Tibial nerve (tissue), 4 donors: Measurements from ENCODE around the gene FAM228A. TPM values are rescaled to one million over a fixed set of nuclear protein-coding genes. Genes with fewer than 3 reads are reported as not detected.

Experiments
- DNase-seq, 2 donors: peaks; one replicate each; pipeline ENCODE4 v3.0.0-alpha.2; 2019; ENCODE audit warnings: low spot score in 2 of 2
- H3K27ac ChIP-seq, 4 donors: fragments of 200-600 bp; sonication (generic) in 3 of 4; one replicate each; pipeline ENCODE4 v1.5.1; 2017 to 2019; ENCODE audit warnings: mild to moderate bottlenecking in 1 of 4
- H3K27me3 ChIP-seq, 2 donors: fragments of 200-600 bp; sonication (generic) in 1 of 2; one replicate each; pipeline versions ENCODE4 v1.5.1 to v1.6.0; 2017 to 2019
- H3K36me3 ChIP-seq, 3 donors: fragments of 200-600 bp; sonication (generic); one replicate each; pipeline ENCODE4 v1.5.1; 2018 to 2019
- H3K4me1 ChIP-seq, 4 donors: fragments of 200-600 bp; sonication (generic) in 3 of 4; one replicate each; pipeline ENCODE4 v1.5.1; 2017 to 2019
- H3K4me3 ChIP-seq, 4 donors: fragments of 200-600 bp; sonication (generic) in 3 of 4; one replicate each; pipeline ENCODE4 v1.5.1; 2017 to 2019; ENCODE audit warnings: mild to moderate bottlenecking in 1 of 4, moderate library complexity in 1 of 4
- H3K9me3 ChIP-seq, 4 donors: fragments of 200-600 bp; sonication (generic) in 3 of 4; one replicate each; pipeline ENCODE4 v1.5.1; 2017 to 2019
- CTCF ChIP-seq, 5 experiments: fragments of 200-600 bp in 3 of 5; fragments of 450-650 bp in 2 of 5; sonication (generic) in 3 of 5; IDR thresholded peaks; one replicate each; pipeline ENCODE4 v1.5.1; 2016 to 2019; ENCODE audit warnings: antibody characterized with exemption in 5 of 5, mild to moderate bottlenecking in 3 of 5, moderate library complexity in 2 of 5
- EP300 ChIP-seq, 2 donors: sonication (generic); formaldehyde crosslinking; IDR thresholded peaks; one replicate each; pipeline ENCODE4 v1.6.1; 2017; ENCODE audit warnings: antibody characterized with exemption in 2 of 2, mild to moderate bottlenecking in 1 of 2
- POLR2A ChIP-seq, 2 donors: fragments of 450-650 bp; IDR thresholded peaks; one replicate each; pipeline ENCODE4 v1.6.1; 2017; ENCODE audit warnings: antibody characterized with exemption in 2 of 2, mild to moderate bottlenecking in 2 of 2, moderate library complexity in 2 of 2
- WGBS, 2 donors: methylation state at CpG; one replicate each; pipeline ENCODE4 v1.1.5; 2018; 5-methylcytosine and 5-hydroxymethylcytosine counted together
- total RNA-seq, 4 donors: library from RNA; depleted of rRNA; stranded (reverse); fragments of >200 nt; gene quantifications; one replicate each; pipeline ENCODE4 v1.1.0, GENCODE V29; 2016

Gene FAM228A
- total RNA-seq, 4 donors from 2014 or later, result 0.90 to 5.0 (median 3.3) TPM

- H3K27ac ChIP-seq, result no peak overlapping the region
- no peak for DNase-seq
- WGBS, 2 donors, result 80 to 84% methylated on average over 12 of the region's 12 CpGs
- no peaks in the 10 kb centered on the region for H3K4me1 ChIP-seq
- peaks cover 0 to 46% (median 16%) of the 10 kb centered on the region in 3 donors for H3K36me3 ChIP-seq
- no peak for TF ChIP-seq POLR2A (IDR thresholded peaks at IDR 0.05)
- no peak for TF ChIP-seq EP300 (IDR thresholded peaks at IDR 0.05)
- TF ChIP-seq CTCF (IDR thresholded peaks at IDR 0.05), result no peak
- no peaks in the 10 kb centered on the region for H3K27me3 ChIP-seq
- H3K9me3 ChIP-seq, result no peaks in the 10 kb centered on the region
- H3K4me3 ChIP-seq, result no peak overlapping the region
Observed at GRCh38 chr2:24199968-24200590, 25.2 kb downstream of the FAM228A start.

GRCh38 chr2:24200799-24201198 lies 25.9 kb downstream of the FAM228A start:
- H3K27me3 ChIP-seq, result no peaks in the 10 kb centered on the region

GRCh38 chr2:24203029-24203786 lies 28.4 kb downstream of the FAM228A start:
- 70 to 71% methylated on average over 19 of the region's 19 CpGs for WGBS, 2 donors
- no peaks in the 10 kb centered on the region for H3K9me3 ChIP-seq
- no peak overlapping the region for H3K4me3 ChIP-seq
- no peak overlapping the region for H3K27ac ChIP-seq
- H3K27me3 ChIP-seq, result no peaks in the 10 kb centered on the region
- TF ChIP-seq EP300 (IDR thresholded peaks at IDR 0.05) (no peak), POLR2A (IDR thresholded peaks at IDR 0.05) (no peak), CTCF (IDR thresholded peaks at IDR 0.05) (no peak)
- no peak for DNase-seq
- no peaks in the 10 kb centered on the region for H3K4me1 ChIP-seq
- H3K36me3 ChIP-seq, result peaks cover 0 to 77% (median 22%) of the 10 kb centered on the region in 3 donors

More at GRCh38 chr2:24200799-24201198, 25.9 kb downstream of the FAM228A start:
- no peaks in the 10 kb centered on the region for H3K9me3 ChIP-seq
- no peak for TF ChIP-seq CTCF (IDR thresholded peaks at IDR 0.05)
- no peak for TF ChIP-seq EP300 (IDR thresholded peaks at IDR 0.05)
- no peak for TF ChIP-seq POLR2A (IDR thresholded peaks at IDR 0.05)
- no peak for DNase-seq
- 93 to 100% methylated on average over 3 of the region's 3 CpGs for WGBS, 2 donors
- H3K4me3 ChIP-seq, result no peak overlapping the region
- peaks cover 0 to 53% (median 18%) of the 10 kb centered on the region in 3 donors for H3K36me3 ChIP-seq
- no peaks in the 10 kb centered on the region for H3K4me1 ChIP-seq
- H3K27ac ChIP-seq, result no peak overlapping the region

- WGBS, 2 donors, result 62 to 65% methylated on average over 5 of the region's 5 CpGs
Observed at GRCh38 chr2:24203787-24204150, 28.9 kb downstream of the FAM228A start.

More at GRCh38 chr2:24203787-24204150, 28.9 kb downstream of the FAM228A start:
- Histone ChIP-seq H3K4me3 (no peak overlapping the region), H3K36me3 (peaks cover 0 to 83% (median 28%) of the 10 kb centered on the region in 3 donors), H3K9me3 (no peaks in the 10 kb centered on the region), H3K27me3 (no peaks in the 10 kb centered on the region), H3K4me1 (no peaks in the 10 kb centered on the region), H3K27ac (no peak overlapping the region)
- no peak for TF ChIP-seq EP300 (IDR thresholded peaks at IDR 0.05)
- no peak for TF ChIP-seq CTCF (IDR thresholded peaks at IDR 0.05)
- no peak for TF ChIP-seq POLR2A (IDR thresholded peaks at IDR 0.05)
- no peak for DNase-seq
